ENCODE results near the gene UMOD. TPM values are rescaled to one million over a fixed set of nuclear protein-coding genes. Genes with fewer than 3 reads are reported as not detected.

Gene UMOD
- total RNA-seq, 1 donor, result not detected

GRCh38 chr16:20320178-20320577, 32.3 kb downstream of the UMOD start:
- Histone ChIP-seq H3K4me3 (ENCODE audit: insufficient read depth, low read length) (no peak overlapping the region), H3K27me3 (ENCODE audit: insufficient read depth, low read length) (no peaks in the 10 kb centered on the region), H3K79me2 (ENCODE audit: insufficient read depth, low read length) (no peaks in the 10 kb centered on the region), H2AFZ (ENCODE audit: low read length) (no peak overlapping the region), H3K4me2 (ENCODE audit: insufficient read depth, low read length) (no peak overlapping the region), H3K27ac (ENCODE audit: low read depth, low read length) (no peak overlapping the region), H3K4me1 (ENCODE audit: insufficient read depth, low read length) (no peaks in the 10 kb centered on the region), H3K9me3 (ENCODE audit: low read depth, low read length) (no peaks in the 10 kb centered on the region), H4K20me1 (ENCODE audit: insufficient read depth, low read length) (no peaks in the 10 kb centered on the region), H3K36me3 (ENCODE audit: insufficient read depth, low read length) (no peaks in the 10 kb centered on the region)
- TF ChIP-seq, protein P1, sequence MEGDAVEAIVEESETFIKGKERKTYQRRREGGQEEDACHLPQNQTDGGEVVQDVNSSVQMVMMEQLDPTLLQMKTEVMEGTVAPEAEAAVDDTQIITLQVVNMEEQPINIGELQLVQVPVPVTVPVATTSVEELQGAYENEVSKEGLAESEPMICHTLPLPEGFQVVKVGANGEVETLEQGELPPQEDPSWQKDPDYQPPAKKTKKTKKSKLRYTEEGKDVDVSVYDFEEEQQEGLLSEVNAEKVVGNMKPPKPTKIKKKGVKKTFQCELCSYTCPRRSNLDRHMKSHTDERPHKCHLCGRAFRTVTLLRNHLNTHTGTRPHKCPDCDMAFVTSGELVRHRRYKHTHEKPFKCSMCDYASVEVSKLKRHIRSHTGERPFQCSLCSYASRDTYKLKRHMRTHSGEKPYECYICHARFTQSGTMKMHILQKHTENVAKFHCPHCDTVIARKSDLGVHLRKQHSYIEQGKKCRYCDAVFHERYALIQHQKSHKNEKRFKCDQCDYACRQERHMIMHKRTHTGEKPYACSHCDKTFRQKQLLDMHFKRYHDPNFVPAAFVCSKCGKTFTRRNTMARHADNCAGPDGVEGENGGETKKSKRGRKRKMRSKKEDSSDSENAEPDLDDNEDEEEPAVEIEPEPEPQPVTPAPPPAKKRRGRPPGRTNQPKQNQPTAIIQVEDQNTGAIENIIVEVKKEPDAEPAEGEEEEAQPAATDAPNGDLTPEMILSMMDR (IDR thresholded peaks at IDR 0.05; ENCODE audit: extremely low read depth, low read depth, low read length), result no peak
- DNase-seq (ENCODE audit: insufficient read length, low spot score, missing footprints), result no peak

GRCh38 chr16:20319406-20319805, 33.1 kb downstream of the UMOD start:
- H3K79me2 ChIP-seq (ENCODE audit: insufficient read depth, low read length), result no peaks in the 10 kb centered on the region
- H3K4me2 ChIP-seq (ENCODE audit: insufficient read depth, low read length), result no peak overlapping the region
- H3K36me3 ChIP-seq (ENCODE audit: insufficient read depth, low read length), result no peaks in the 10 kb centered on the region
- H3K4me1 ChIP-seq (ENCODE audit: insufficient read depth, low read length), result no peaks in the 10 kb centered on the region
- no peak overlapping the region for H2AFZ ChIP-seq (ENCODE audit: low read length)
- no peaks in the 10 kb centered on the region for H4K20me1 ChIP-seq (ENCODE audit: insufficient read depth, low read length)
- H3K4me3 ChIP-seq (ENCODE audit: insufficient read depth, low read length), result no peak overlapping the region
- H3K9me3 ChIP-seq (ENCODE audit: low read depth, low read length), result no peaks in the 10 kb centered on the region
- H3K27me3 ChIP-seq (ENCODE audit: insufficient read depth, low read length), result no peaks in the 10 kb centered on the region
- TF ChIP-seq, protein P1 (IDR thresholded peaks at IDR 0.05; ENCODE audit: extremely low read depth, low read depth, low read length), result no peak
- no peak for DNase-seq (ENCODE audit: insufficient read length, low spot score, missing footprints)
- no peak overlapping the region for H3K27ac ChIP-seq (ENCODE audit: low read depth, low read length)

DNA sequence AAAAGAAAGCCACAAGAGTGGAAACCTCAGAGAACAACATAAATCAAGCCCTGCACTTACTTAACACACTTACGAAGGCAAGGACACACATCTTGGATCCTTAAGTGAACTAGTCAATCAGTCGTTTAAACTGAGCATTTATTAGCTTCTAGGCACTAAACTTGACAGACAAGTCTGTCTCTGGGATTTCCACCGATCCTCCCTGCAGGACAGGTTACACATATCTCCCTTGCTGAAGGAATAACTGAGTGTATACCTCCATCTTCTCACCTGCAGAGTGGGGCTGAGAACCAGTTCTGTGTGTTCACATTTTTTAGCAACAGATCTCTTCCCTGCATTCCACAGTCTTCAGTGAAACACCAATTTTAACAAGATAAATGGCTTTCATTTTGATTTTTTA, 34.1 kb downstream of the UMOD start:
- no peaks in the 10 kb centered on the region for H3K9me3 ChIP-seq (ENCODE audit: low read depth, low read length)
- H4K20me1 ChIP-seq (ENCODE audit: insufficient read depth, low read length), result no peaks in the 10 kb centered on the region
- TF ChIP-seq, protein P1 (IDR thresholded peaks at IDR 0.05; ENCODE audit: extremely low read depth, low read depth, low read length), result no peak
- H3K4me2 ChIP-seq (ENCODE audit: insufficient read depth, low read length), result no peak overlapping the region
- H3K27ac ChIP-seq (ENCODE audit: low read depth, low read length), result no peak overlapping the region
- H3K4me3 ChIP-seq (ENCODE audit: insufficient read depth, low read length), result no peak overlapping the region
- no peaks in the 10 kb centered on the region for H3K4me1 ChIP-seq (ENCODE audit: insufficient read depth, low read length)
- H3K27me3 ChIP-seq (ENCODE audit: insufficient read depth, low read length), result no peaks in the 10 kb centered on the region
- no peaks in the 10 kb centered on the region for H3K79me2 ChIP-seq (ENCODE audit: insufficient read depth, low read length)
- no peak for DNase-seq (ENCODE audit: insufficient read length, low spot score, missing footprints)
- H2AFZ ChIP-seq (ENCODE audit: low read length), result no peak overlapping the region
- H3K36me3 ChIP-seq (ENCODE audit: insufficient read depth, low read length), result no peaks in the 10 kb centered on the region

GRCh38 chr16:20318006-20318405, 34.5 kb downstream of the UMOD start:
- DNase-seq (ENCODE audit: insufficient read length, low spot score, missing footprints), result no peak
- no peak overlapping the region for H3K4me2 ChIP-seq (ENCODE audit: insufficient read depth, low read length)

More at GRCh38 chr16:20318006-20318405, 34.5 kb downstream of the UMOD start:
- Histone ChIP-seq H3K27me3 (ENCODE audit: insufficient read depth, low read length) (no peaks in the 10 kb centered on the region), H3K9me3 (ENCODE audit: low read depth, low read length) (no peaks in the 10 kb centered on the region), H3K27ac (ENCODE audit: low read depth, low read length) (no peak overlapping the region), H2AFZ (ENCODE audit: low read length) (no peak overlapping the region), H3K79me2 (ENCODE audit: insufficient read depth, low read length) (no peaks in the 10 kb centered on the region), H3K4me3 (ENCODE audit: insufficient read depth, low read length) (no peak overlapping the region), H3K36me3 (ENCODE audit: insufficient read depth, low read length) (no peaks in the 10 kb centered on the region), H4K20me1 (ENCODE audit: insufficient read depth, low read length) (no peaks in the 10 kb centered on the region), H3K4me1 (ENCODE audit: insufficient read depth, low read length) (no peaks in the 10 kb centered on the region)
- TF ChIP-seq, protein P1 (IDR thresholded peaks at IDR 0.05; ENCODE audit: extremely low read depth, low read depth, low read length), result no peak

Measured in osteoblast (primary cell).